ENCODE measurements around the gene LRRC18. TPM values are rescaled to one million over a fixed set of nuclear protein-coding genes. Genes with fewer than 3 reads are reported as not detected.

LRRC18 gene
- total and polyA plus RNA-seq, 2 donors (not counting 1 experiment from before 2014, with no cell fraction given) = not detected

GRCh38 chr10:48926255-48926654 is 13.4 kb downstream of the LRRC18 start:
- no peaks in the 10 kb centered on the region for H3K79me2 ChIP-seq (ENCODE audit: control insufficient read depth, insufficient read depth, low read length)
- no peak overlapping the region for H3K9ac ChIP-seq (ENCODE audit: low read length)
- Mint-ChIP-seq H3K27me3 (no peaks in the 10 kb centered on the region), H3K27ac (no peak overlapping the region), H3K9me3 (ENCODE audit: insufficient read depth) (no peaks in the 10 kb centered on the region), H3K4me3 (no peak overlapping the region), H3K4me1 (no peaks in the 10 kb centered on the region)
- ATAC-seq (ENCODE audit: low read depth) (no peak), DNase-seq (no peak)
- no peak overlapping the region for H2AFZ ChIP-seq (ENCODE audit: insufficient read depth, low read depth, low read length, poor library complexity, severe bottlenecking)
- intact Hi-C loops (cut with micrococcal nuclease) = no loop called here
- WGBS (ENCODE audit: insufficient coverage) = 100% methylated on average over 1 of the region's 1 CpG
- POLR2A ChIA-PET = no interaction called here
- no peak overlapping the region for H3K4me3 ChIP-seq (ENCODE audit: control extremely low read depth in 1 of 5, extremely low read depth in 1 of 5, insufficient read depth in 1 of 5, low read depth in 2 of 5, low read length in 4 of 5)
- H3K36me3 ChIP-seq (replicated peaks in 1 of 2; ENCODE audit: control extremely low read depth in 1 of 2, control insufficient read depth in 1 of 2, extremely low read depth in 1 of 2, insufficient read depth in 2 of 2, low read length in 1 of 2) = peaks cover 0 to 78% of the 10 kb centered on the region in 2 experiments
- no peaks in the 10 kb centered on the region for H3K9me3 ChIP-seq (ENCODE audit: control extremely low read depth in 1 of 3, control insufficient read depth in 2 of 3, insufficient read depth in 1 of 3, low read length in 2 of 3)
- CTCF ChIA-PET = no interaction called here
- H3K4me1 ChIP-seq (ENCODE audit: control insufficient read depth in 2 of 2, insufficient read depth in 2 of 2, low read length in 2 of 2) = no peaks in the 10 kb centered on the region
- no peak overlapping the region for H3K4me2 ChIP-seq (replicated peaks; ENCODE audit: low read depth, low read length, poor library complexity, severe bottlenecking)
- peaks cover 26% of the 10 kb centered on the region for H4K20me1 ChIP-seq (ENCODE audit: control insufficient read depth, insufficient read depth, low read length, poor library complexity, severe bottlenecking)
- H3K27ac ChIP-seq (ENCODE audit: low read length in 2 of 2) = no peak overlapping the region
- no peaks in the 10 kb centered on the region for H3K27me3 ChIP-seq (replicated peaks in 1 of 4; ENCODE audit: control extremely low read depth in 1 of 4, control insufficient read depth in 3 of 4, insufficient read depth in 4 of 4, low read length in 3 of 4)
- no peak for TF ChIP-seq EZH2 (IDR thresholded peaks at IDR 0.05; ENCODE audit: borderline replicate concordance, insufficient read depth, low read depth, low read length, poor library complexity, severe bottlenecking)
- TF ChIP-seq CTCF (IDR thresholded peaks at IDR 0.05) = no peak

GRCh38 chr10:48924988-48925387 is 14.7 kb downstream of the LRRC18 start:
- TF ChIP-seq CTCF (IDR thresholded peaks at IDR 0.05) (no peak), EZH2 (IDR thresholded peaks at IDR 0.05; ENCODE audit: borderline replicate concordance, insufficient read depth, low read depth, low read length, poor library complexity, severe bottlenecking) (no peak)
- Histone ChIP-seq H3K79me2 (ENCODE audit: control insufficient read depth, insufficient read depth, low read length) (no peaks in the 10 kb centered on the region), H4K20me1 (ENCODE audit: control insufficient read depth, insufficient read depth, low read length, poor library complexity, severe bottlenecking) (peaks cover 22% of the 10 kb centered on the region), H3K27me3 (replicated peaks in 1 of 4; ENCODE audit: control extremely low read depth in 1 of 4, control insufficient read depth in 3 of 4, insufficient read depth in 4 of 4, low read length in 3 of 4) (no peaks in the 10 kb centered on the region), H2AFZ (ENCODE audit: insufficient read depth, low read depth, low read length, poor library complexity, severe bottlenecking) (no peak overlapping the region), H3K36me3 (replicated peaks in 1 of 2; ENCODE audit: control extremely low read depth in 1 of 2, control insufficient read depth in 1 of 2, extremely low read depth in 1 of 2, insufficient read depth in 2 of 2, low read length in 1 of 2) (peaks cover 0 to 70% of the 10 kb centered on the region in 2 experiments), H3K9me3 (ENCODE audit: control extremely low read depth in 1 of 3, control insufficient read depth in 2 of 3, insufficient read depth in 1 of 3, low read length in 2 of 3) (no peaks in the 10 kb centered on the region), H3K9ac (ENCODE audit: low read length) (no peak overlapping the region), H3K27ac (ENCODE audit: low read length in 2 of 2) (no peak overlapping the region), H3K4me2 (replicated peaks; ENCODE audit: low read depth, low read length, poor library complexity, severe bottlenecking) (no peak overlapping the region), H3K4me3 (ENCODE audit: control extremely low read depth in 1 of 5, extremely low read depth in 1 of 5, insufficient read depth in 1 of 5, low read depth in 2 of 5, low read length in 4 of 5) (no peak overlapping the region), H3K4me1 (ENCODE audit: control insufficient read depth in 2 of 2, insufficient read depth in 2 of 2, low read length in 2 of 2) (no peaks in the 10 kb centered on the region)
- DNase-seq (no peak), ATAC-seq (ENCODE audit: low read depth) (no peak)
- H3K9me3 Mint-ChIP-seq (ENCODE audit: insufficient read depth) = no peaks in the 10 kb centered on the region
- H3K27me3 Mint-ChIP-seq = no peaks in the 10 kb centered on the region
- no peaks in the 10 kb centered on the region for H3K4me1 Mint-ChIP-seq
- H3K27ac Mint-ChIP-seq = no peak overlapping the region
- CTCF ChIA-PET = no interaction called here
- intact Hi-C loops (cut with micrococcal nuclease) = no loop called here
- WGBS (ENCODE audit: insufficient coverage) = 70% methylated on average over 2 of the region's 4 CpGs
- POLR2A ChIA-PET = no interaction called here
- no peak overlapping the region for H3K4me3 Mint-ChIP-seq
